IMR-90 (cell line): Measurements from ENCODE around the gene BSPRY. TPM values are rescaled to one million over a fixed set of nuclear protein-coding genes. Genes with fewer than 3 reads are reported as not detected.

Source experiments
- ATAC-seq: fragments of 200-7000 bp; cut with Tn5 transposase; 2 replicates; pipeline ENCODE4 v1.9.1; 2020; ENCODE audit warnings: low read depth, mild to moderate bottlenecking, moderate library complexity
- BruUV-seq: library from RNA; stranded (reverse); fragments of 400-500 nt; replicated peaks from 2 replicates; lab custom pipeline; 2021; lab: Mats Ljungman, UMichigan
- CTCF ChIA-PET: fragments of 300-600 bp; formaldehyde crosslinking; extraction: SDS; loops from one replicate; lab custom pipeline; 2021; ENCODE audit warnings: antibody characterized with exemption; lab: Yijun Ruan, JAX
- POLR2A ChIA-PET: fragments of 300-600 bp; sonication (Branson Sonifier 250); formaldehyde crosslinking; loops from one replicate; lab custom pipeline; 2022; ENCODE audit warnings: antibody characterized with exemption; ENCODE audit not compliant: unreplicated experiment; lab: Charles Lee
- DNase-seq: peaks from one replicate; pipeline ENCODE4 v3.0.0; 2013
- H2AFZ ChIP-seq: replicated peaks from 2 replicates; pipeline ENCODE3; 2013; ENCODE audit warnings: low read length, mild to moderate bottlenecking; ENCODE audit not compliant: poor library complexity
- H2AK5ac ChIP-seq: 2 replicates; pipeline ENCODE4 v1.6.1; 2013; ENCODE audit warnings: low read depth, low read length, inconsistent platforms
- H2AK9ac ChIP-seq: replicated peaks from 2 replicates; pipeline ENCODE3; 2013; ENCODE audit warnings: mild to moderate bottlenecking, low read depth, low read length, moderate library complexity; ENCODE audit not compliant: poor library complexity
- H2BK120ac ChIP-seq: 2 replicates; pipeline ENCODE4 v1.6.1; 2013; ENCODE audit warnings: low read depth, low read length, inconsistent platforms
- H2BK15ac ChIP-seq: 3 replicates; pipeline ENCODE4 v1.6.1; 2013; ENCODE audit warnings: low read depth, low read length, inconsistent platforms
- H2BK20ac ChIP-seq: 2 replicates; pipeline ENCODE4 v1.6.1; 2013; ENCODE audit warnings: low read depth, mild to moderate bottlenecking, inconsistent platforms, low read length, moderate library complexity
- H2BK5ac ChIP-seq: 2 replicates; pipeline ENCODE4 v1.6.1; 2013; ENCODE audit warnings: mild to moderate bottlenecking, low read depth, low read length, inconsistent platforms; ENCODE audit not compliant: poor library complexity, severe bottlenecking
- H3K14ac ChIP-seq: replicated peaks from 2 replicates; pipeline ENCODE4 v1.6.1; 2013; ENCODE audit warnings: low read depth, low read length, inconsistent platforms
- H3K18ac ChIP-seq: 2 replicates; pipeline ENCODE4 v1.6.1; 2013; ENCODE audit warnings: low read depth, low read length, control low read depth
- H3K23ac ChIP-seq: 2 replicates; pipeline ENCODE4 v1.6.1; 2013; ENCODE audit warnings: low read depth, low read length, inconsistent platforms
- H3K27ac ChIP-seq: 2 replicates; pipeline ENCODE4 v1.5.1; 2013; ENCODE audit warnings: mild to moderate bottlenecking, control low read depth, low read length; ENCODE audit not compliant: insufficient read depth
- H3K27me3 ChIP-seq: 2 replicates; pipeline ENCODE4 v1.6.1; 2013; ENCODE audit warnings: low read length; ENCODE audit not compliant: control insufficient read depth, insufficient read depth
- H3K36me3 ChIP-seq: 2 replicates; pipeline ENCODE4 v1.6.1; 2013; ENCODE audit warnings: low read length, mixed read lengths; ENCODE audit not compliant: control insufficient read depth, insufficient read depth
- H3K4ac ChIP-seq: 2 replicates; pipeline ENCODE4 v1.6.1; 2013; ENCODE audit warnings: low read depth, low read length, inconsistent platforms
- H3K4me1 ChIP-seq: 2 replicates; pipeline ENCODE4 v1.6.1; 2013; ENCODE audit warnings: low read length, mixed read lengths; ENCODE audit not compliant: control insufficient read depth, insufficient read depth
- H3K4me2 ChIP-seq: 2 replicates; pipeline ENCODE4 v1.6.1; 2013; ENCODE audit warnings: low read depth, mild to moderate bottlenecking, control low read depth, low read length, moderate library complexity
- H3K4me3 ChIP-seq: 2 replicates; pipeline ENCODE4 v1.5.1; 2013; ENCODE audit warnings: low read depth, mild to moderate bottlenecking, control low read depth, low read length, moderate library complexity; ENCODE audit not compliant: insufficient read depth
- H3K56ac ChIP-seq: 2 replicates; pipeline ENCODE4 v1.6.1; 2013; ENCODE audit warnings: low read length, inconsistent platforms; ENCODE audit not compliant: insufficient read depth; ENCODE audit errors: extremely low read depth
- H3K79me1 ChIP-seq, 2 experiments: 2 replicates each; pipeline ENCODE4 v1.6.1; 2013; ENCODE audit warnings: low read length in 2 of 2, inconsistent platforms in 1 of 2, low read depth in 1 of 2
- H3K9ac ChIP-seq: 2 replicates; pipeline ENCODE4 v1.6.1; 2013; ENCODE audit warnings: low read depth, low read length, control low read depth
- H3K9me1 ChIP-seq: 2 replicates; pipeline ENCODE4 v1.6.1; 2013; ENCODE audit warnings: low read length, inconsistent platforms; ENCODE audit not compliant: insufficient read depth
- H3K9me3 ChIP-seq: 2 replicates; pipeline ENCODE4 v1.6.1; 2013; ENCODE audit warnings: low read length; ENCODE audit not compliant: control insufficient read depth, insufficient read depth
- H4K20me1 ChIP-seq: 2 replicates; pipeline ENCODE4 v1.6.1; 2013; ENCODE audit warnings: low read length, inconsistent platforms; ENCODE audit not compliant: insufficient read depth
- H4K5ac ChIP-seq: 2 replicates; pipeline ENCODE4 v1.6.1; 2013; ENCODE audit warnings: mild to moderate bottlenecking, low read depth, low read length, control low read depth
- H4K8ac ChIP-seq, 2 experiments: 2 replicates each; pipeline ENCODE4 v1.6.1; 2013; ENCODE audit warnings: low read depth in 2 of 2, low read length in 2 of 2, control low read depth in 1 of 2, inconsistent platforms in 1 of 2
- H4K91ac ChIP-seq: 2 replicates; pipeline ENCODE4 v1.6.1; 2013; ENCODE audit warnings: low read depth, low read length, inconsistent platforms; ENCODE audit not compliant: insufficient read depth
- BHLHE40 ChIP-seq: fragments of 150-350 bp; IDR thresholded peaks from 2 replicates; pipeline ENCODE4 v1.6.1; 2016; ENCODE audit warnings: mild to moderate bottlenecking, low read depth, low read length
- MAFK ChIP-seq: IDR thresholded peaks from 2 replicates; pipeline ENCODE4 v1.6.1; 2012; ENCODE audit warnings: low read depth, low read length, improper control_type of control experiment
- RCOR1 ChIP-seq: IDR thresholded peaks from 2 replicates; pipeline ENCODE4 v1.6.1; 2012; ENCODE audit warnings: mild to moderate bottlenecking, low read length, improper control_type of control experiment; ENCODE audit not compliant: insufficient replicate concordance
- SMC3 ChIP-seq: fragments of 150-350 bp; IDR thresholded peaks from 2 replicates; pipeline ENCODE4 v1.6.1; 2016; ENCODE audit warnings: low read depth, mild to moderate bottlenecking, antibody characterized with exemption, low read length, moderate library complexity
- WGBS, 2 experiments: methylation state at CpG; one replicate each; pipeline versions ENCODE4 v1.1.5 to v1.1.7; 2013; ENCODE audit warnings: missing lambda C conversion rate in 2 of 2; ENCODE audit not compliant: insufficient read length in 1 of 2; ENCODE audit errors: extremely low coverage in 2 of 2; 5-methylcytosine and 5-hydroxymethylcytosine counted together
- dilution Hi-C: fragments of 300-500 bp; cut with HindIII; formaldehyde crosslinking; loops from one replicate; pipeline ENCODE4 v1.14.3; 2018; ENCODE audit warnings: low sequenced_read_pairs; ENCODE audit not compliant: unreplicated experiment
- in situ Hi-C: fragments of 300-500 bp; cut with MboI; formaldehyde crosslinking; loops from 3 replicates; pipeline ENCODE4 v1.14.3; 2019; ENCODE audit warnings: low sequenced_read_pairs, inconsistent platforms, mixed read lengths
- intact Hi-C: fragments of 100-400 bp; cut with micrococcal nuclease; formaldehyde crosslinking; loops from 2 replicates; pipeline ENCODE4 v1.10.0; 2022
- polyA plus RNA-seq, 3 experiments: library from polyadenylated mRNA; depleted of rRNA; stranded (reverse); fragments of >200 nt; gene quantifications; 2 replicates each; pipeline ENCODE4 v1.2.3, GENCODE V29; 2012; ENCODE audit warnings: low replicate concordance in 1 of 3
- total RNA-seq: library from RNA; depleted of rRNA; stranded (reverse); fragments of >200 nt; gene quantifications from 2 replicates; pipeline ENCODE4 v1.2.3, GENCODE V29; 2012
- TF ChIP-seq, protein P1 (sequence below): fragments of 150-350 bp; IDR thresholded peaks from 2 replicates; pipeline ENCODE4 v1.6.1; 2016; ENCODE audit warnings: low read depth, mild to moderate bottlenecking, low read length, moderate library complexity, borderline replicate concordance
- TF ChIP-seq, protein P2 (sequence below): conservative IDR thresholded peaks from 2 replicates; pipeline ENCODE4 v1.5.1; 2012; ENCODE audit warnings: mild to moderate bottlenecking, low read depth, low read length, improper control_type of control experiment
- TF ChIP-seq, protein P3 (sequence below): fragments of 150-350 bp; IDR thresholded peaks from 2 replicates; pipeline ENCODE4 v1.6.1; 2017; ENCODE audit warnings: mild to moderate bottlenecking, antibody characterized with exemption, low read length, low read depth

BSPRY gene
- total and polyA plus RNA-seq, 2 of the 4 experiments (the other 2 are of a cell fraction) = not detected

DNA sequence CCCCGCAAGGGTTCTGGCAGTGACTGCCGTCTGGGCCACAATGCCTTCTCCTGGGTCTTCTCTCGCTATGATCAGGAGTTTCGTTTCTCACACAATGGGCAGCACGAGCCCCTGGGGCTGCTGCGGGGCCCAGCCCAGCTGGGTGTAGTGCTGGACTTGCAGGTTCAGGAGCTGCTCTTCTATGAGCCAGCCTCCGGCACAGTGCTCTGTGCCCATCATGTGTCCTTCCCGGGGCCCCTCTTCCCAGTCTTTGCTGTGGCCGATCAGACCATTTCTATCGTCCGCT is 20.5 kb downstream of the BSPRY start:
- no peak overlapping the region for H2BK15ac ChIP-seq
- no peak overlapping the region for H4K5ac ChIP-seq
- no peaks in the 10 kb centered on the region for H3K79me1 ChIP-seq
- no peak overlapping the region for H3K27ac ChIP-seq
- H3K23ac ChIP-seq = no peak overlapping the region
- H4K91ac ChIP-seq = no peak overlapping the region
- no TSS peak for BruUV-seq
- H4K20me1 ChIP-seq = no peaks in the 10 kb centered on the region
- WGBS, 2 experiments = 87% methylated on average over 3 of the region's 11 CpGs; no CpG with 5 or more reads in 1 of the 2 experiments
- H2BK120ac ChIP-seq = no peak overlapping the region
- ATAC-seq = no peak
- peaks cover 12% of the 10 kb centered on the region; the same call in 1 of the 2 replicates for H3K36me3 ChIP-seq
- H3K9ac ChIP-seq = no peak overlapping the region
- no peak overlapping the region for H3K14ac ChIP-seq
- no peak overlapping the region for H3K4me3 ChIP-seq
- dilution Hi-C loops (no loop called here), intact Hi-C loops (no loop called here), in situ Hi-C loops (no loop called here)
- ChIA-PET CTCF (no interaction called here), POLR2A (no interaction called here)
- no peak overlapping the region for H3K4me2 ChIP-seq
- H3K27me3 ChIP-seq = peaks cover 11% of the 10 kb centered on the region; the same call in 1 of the 2 replicates
- H3K9me1 ChIP-seq = no peaks in the 10 kb centered on the region
- H2AK9ac ChIP-seq = no peak overlapping the region
- TF ChIP-seq MAFK (no peak), RCOR1 (no peak), SMC3 (no peak), BHLHE40 (no peak)
- TF ChIP-seq, protein P1, sequence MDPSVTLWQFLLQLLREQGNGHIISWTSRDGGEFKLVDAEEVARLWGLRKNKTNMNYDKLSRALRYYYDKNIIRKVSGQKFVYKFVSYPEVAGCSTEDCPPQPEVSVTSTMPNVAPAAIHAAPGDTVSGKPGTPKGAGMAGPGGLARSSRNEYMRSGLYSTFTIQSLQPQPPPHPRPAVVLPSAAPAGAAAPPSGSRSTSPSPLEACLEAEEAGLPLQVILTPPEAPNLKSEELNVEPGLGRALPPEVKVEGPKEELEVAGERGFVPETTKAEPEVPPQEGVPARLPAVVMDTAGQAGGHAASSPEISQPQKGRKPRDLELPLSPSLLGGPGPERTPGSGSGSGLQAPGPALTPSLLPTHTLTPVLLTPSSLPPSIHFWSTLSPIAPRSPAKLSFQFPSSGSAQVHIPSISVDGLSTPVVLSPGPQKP = no peak
- TF ChIP-seq, protein P2, sequence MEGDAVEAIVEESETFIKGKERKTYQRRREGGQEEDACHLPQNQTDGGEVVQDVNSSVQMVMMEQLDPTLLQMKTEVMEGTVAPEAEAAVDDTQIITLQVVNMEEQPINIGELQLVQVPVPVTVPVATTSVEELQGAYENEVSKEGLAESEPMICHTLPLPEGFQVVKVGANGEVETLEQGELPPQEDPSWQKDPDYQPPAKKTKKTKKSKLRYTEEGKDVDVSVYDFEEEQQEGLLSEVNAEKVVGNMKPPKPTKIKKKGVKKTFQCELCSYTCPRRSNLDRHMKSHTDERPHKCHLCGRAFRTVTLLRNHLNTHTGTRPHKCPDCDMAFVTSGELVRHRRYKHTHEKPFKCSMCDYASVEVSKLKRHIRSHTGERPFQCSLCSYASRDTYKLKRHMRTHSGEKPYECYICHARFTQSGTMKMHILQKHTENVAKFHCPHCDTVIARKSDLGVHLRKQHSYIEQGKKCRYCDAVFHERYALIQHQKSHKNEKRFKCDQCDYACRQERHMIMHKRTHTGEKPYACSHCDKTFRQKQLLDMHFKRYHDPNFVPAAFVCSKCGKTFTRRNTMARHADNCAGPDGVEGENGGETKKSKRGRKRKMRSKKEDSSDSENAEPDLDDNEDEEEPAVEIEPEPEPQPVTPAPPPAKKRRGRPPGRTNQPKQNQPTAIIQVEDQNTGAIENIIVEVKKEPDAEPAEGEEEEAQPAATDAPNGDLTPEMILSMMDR = no peak
- TF ChIP-seq, protein P3, sequence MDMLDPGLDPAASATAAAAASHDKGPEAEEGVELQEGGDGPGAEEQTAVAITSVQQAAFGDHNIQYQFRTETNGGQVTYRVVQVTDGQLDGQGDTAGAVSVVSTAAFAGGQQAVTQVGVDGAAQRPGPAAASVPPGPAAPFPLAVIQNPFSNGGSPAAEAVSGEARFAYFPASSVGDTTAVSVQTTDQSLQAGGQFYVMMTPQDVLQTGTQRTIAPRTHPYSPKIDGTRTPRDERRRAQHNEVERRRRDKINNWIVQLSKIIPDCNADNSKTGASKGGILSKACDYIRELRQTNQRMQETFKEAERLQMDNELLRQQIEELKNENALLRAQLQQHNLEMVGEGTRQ = no peak
- H3K9me3 ChIP-seq = no peaks in the 10 kb centered on the region
- H3K56ac ChIP-seq = no peak overlapping the region
- DNase-seq = no peak
- H2AK5ac ChIP-seq = no peak overlapping the region
- no peak overlapping the region for H3K18ac ChIP-seq
- H2AFZ ChIP-seq = no peak overlapping the region
- no peaks in the 10 kb centered on the region for H3K4me1 ChIP-seq
- H3K4ac ChIP-seq = no peak overlapping the region
- H4K8ac ChIP-seq = no peak overlapping the region
- H2BK5ac ChIP-seq = no peak overlapping the region
- H2BK20ac ChIP-seq = no peak overlapping the region
